ENCODE results near the gene CIB4. TPM values are rescaled to one million over a fixed set of nuclear protein-coding genes. Genes with fewer than 3 reads are reported as not detected.

The CIB4 gene
- total and polyA plus RNA-seq, 2 of the 13 experiments (the other 11 are each of a cell fraction or from before 2014, with no cell fraction given): not detected

DNA sequence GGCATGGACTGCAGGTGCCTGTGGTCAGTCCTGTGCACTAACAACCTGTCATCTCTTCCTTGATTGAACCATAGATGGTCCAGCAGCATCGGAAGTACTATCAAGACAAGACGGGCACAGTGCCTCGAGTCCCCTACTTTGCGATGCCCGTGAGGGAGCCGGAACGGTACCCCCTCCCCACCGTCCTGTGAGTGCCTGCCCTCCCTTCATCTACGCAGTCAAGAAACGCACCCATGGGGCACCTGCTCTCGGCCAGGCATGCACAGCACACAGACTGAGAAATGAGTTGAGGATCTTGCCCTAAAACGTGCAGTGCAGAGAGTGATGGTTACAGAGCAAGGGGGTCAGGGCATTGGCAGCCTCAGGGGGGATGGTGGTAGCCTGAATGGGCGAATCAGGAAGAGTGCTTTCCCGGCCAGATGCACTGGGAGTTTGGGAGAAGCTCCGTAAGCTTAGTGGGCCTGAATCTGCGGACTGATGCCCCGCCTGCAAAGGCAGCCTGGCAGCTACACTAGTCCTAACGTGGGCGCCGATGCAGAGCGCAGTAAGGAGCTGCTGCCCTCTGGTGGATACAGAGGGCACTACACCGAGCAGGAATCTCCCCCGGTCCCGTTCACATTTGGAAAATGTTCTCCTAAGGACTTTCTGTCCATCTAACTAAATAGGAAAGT is 63.6 kb downstream of the CIB4 start:
- intact Hi-C loops (cut with micrococcal nuclease; ENCODE audit: unreplicated experiment) (loop anchor here (1.0 to 10.0 kb wide), 2 partner anchors 56 to 83 kb away; no protein-coding TSS in a partner anchor), in situ Hi-C loops (cut with HindIII; ENCODE audit: extremely low pct_ligation_motif_present, low pct_unique_long_range_greater_than_20kb) (loop anchor here (5.0 kb wide), 1 partner anchor 55 kb away; no protein-coding TSS in a partner anchor)
- 24% methylated on average over 24 of the region's 24 CpGs for WGBS (ENCODE audit: low lambda C conversion rate)
- no peaks in the 10 kb centered on the region for H3K79me2 ChIP-seq (ENCODE audit: insufficient read depth, low read length)
- ATAC-seq (peak; percentile 84), DNase-seq (ENCODE audit: low spot score) (peak; percentile 35), FAIRE-seq (peak; percentile 94)
- H2AFZ ChIP-seq (ENCODE audit: low read length): no peak overlapping the region
- no peaks in the 10 kb centered on the region for H3K9me3 ChIP-seq (ENCODE audit: low read length)
- H3K27ac ChIP-seq (ENCODE audit: extremely low read length, insufficient read depth, low read length): no peak overlapping the region
- no peaks in the 10 kb centered on the region for H3K36me3 ChIP-seq (replicated peaks in 1 of 2; ENCODE audit: control insufficient read depth in 1 of 2, insufficient read depth in 2 of 2, low read length in 2 of 2)
- POLR2A ChIA-PET: interaction anchor here (0.9 kb wide), 1 partner anchor 232 kb away, joined by 3 read pairs; the partner anchor contains the start of gene SELENOI
- H3K9ac ChIP-seq (ENCODE audit: insufficient read depth, low read depth, low read length): no peak overlapping the region
- H3K27me3 ChIP-seq (ENCODE audit: control insufficient read depth in 1 of 2, insufficient read depth in 2 of 2, low read length in 2 of 2): peaks cover 31 to 91% of the 10 kb centered on the region in 2 experiments; a peak in 4 of 5 replicates
- no peak overlapping the region for H3K4me2 ChIP-seq (ENCODE audit: low read depth, low read length)
- no peak overlapping the region for H3K4me3 ChIP-seq (replicated peaks in 1 of 3; ENCODE audit: insufficient read depth in 1 of 3, low read depth in 2 of 3, low read length in 3 of 3)
- no TSS peak for BruUV-seq (replicated peaks)
- peaks cover 9% of the 10 kb centered on the region for H4K20me1 ChIP-seq (ENCODE audit: insufficient read depth, low read length)
- CTCF ChIA-PET (ENCODE audit: low intra/inter-chr PET ratio, low total read pairs): interaction anchor here (0.9 to 2.2 kb wide), 6 partner anchors 14 to 169 kb away, joined by 3 to 12 read pairs (median 5); a partner anchor contains a TSS
- no peaks in the 10 kb centered on the region for H3K4me1 ChIP-seq (ENCODE audit: insufficient read depth, low read length)
- TF ChIP-seq EZH2 (conservative IDR thresholded peaks at IDR 0.05; ENCODE audit: low read depth, low read length): 0 out of 2 replicates have a peak, but pooled peaks have one; percentile 58
- 0 out of 2 replicates have a peak, but pooled peaks have one; percentile 14 for TF ChIP-seq BHLHE40 (IDR thresholded peaks at IDR 0.05; ENCODE audit: low read length)
- TF ChIP-seq BRCA1 (CRISPR knock-in tag; IDR thresholded peaks at IDR 0.05): no peak
- no peak for TF ChIP-seq ZNF207 (IDR thresholded peaks at IDR 0.05; ENCODE audit: borderline replicate concordance)
- no peak for TF ChIP-seq RARA (CRISPR knock-in tag; IDR thresholded peaks at IDR 0.05)
- no peak for TF ChIP-seq NCOA5 (CRISPR knock-in tag; IDR thresholded peaks at IDR 0.05)
- TF ChIP-seq ZNF75D (CRISPR knock-in tag; IDR thresholded peaks at IDR 0.05; ENCODE audit: borderline replicate concordance): no peak
- peak; percentile 31 for TF ChIP-seq YY1 (IDR thresholded peaks at IDR 0.05; ENCODE audit: insufficient read depth, insufficient replicate concordance, low read depth, low read length)
- TF ChIP-seq, protein P1, sequence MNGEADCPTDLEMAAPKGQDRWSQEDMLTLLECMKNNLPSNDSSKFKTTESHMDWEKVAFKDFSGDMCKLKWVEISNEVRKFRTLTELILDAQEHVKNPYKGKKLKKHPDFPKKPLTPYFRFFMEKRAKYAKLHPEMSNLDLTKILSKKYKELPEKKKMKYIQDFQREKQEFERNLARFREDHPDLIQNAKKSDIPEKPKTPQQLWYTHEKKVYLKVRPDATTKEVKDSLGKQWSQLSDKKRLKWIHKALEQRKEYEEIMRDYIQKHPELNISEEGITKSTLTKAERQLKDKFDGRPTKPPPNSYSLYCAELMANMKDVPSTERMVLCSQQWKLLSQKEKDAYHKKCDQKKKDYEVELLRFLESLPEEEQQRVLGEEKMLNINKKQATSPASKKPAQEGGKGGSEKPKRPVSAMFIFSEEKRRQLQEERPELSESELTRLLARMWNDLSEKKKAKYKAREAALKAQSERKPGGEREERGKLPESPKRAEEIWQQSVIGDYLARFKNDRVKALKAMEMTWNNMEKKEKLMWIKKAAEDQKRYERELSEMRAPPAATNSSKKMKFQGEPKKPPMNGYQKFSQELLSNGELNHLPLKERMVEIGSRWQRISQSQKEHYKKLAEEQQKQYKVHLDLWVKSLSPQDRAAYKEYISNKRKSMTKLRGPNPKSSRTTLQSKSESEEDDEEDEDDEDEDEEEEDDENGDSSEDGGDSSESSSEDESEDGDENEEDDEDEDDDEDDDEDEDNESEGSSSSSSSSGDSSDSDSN (CRISPR knock-in tag; IDR thresholded peaks at IDR 0.05): no peak
- TF ChIP-seq MIER2 (CRISPR knock-in tag; IDR thresholded peaks at IDR 0.05): no peak
- TF ChIP-seq TOE1 (CRISPR knock-in tag; IDR thresholded peaks at IDR 0.05): no peak
- TF ChIP-seq, protein P2, sequence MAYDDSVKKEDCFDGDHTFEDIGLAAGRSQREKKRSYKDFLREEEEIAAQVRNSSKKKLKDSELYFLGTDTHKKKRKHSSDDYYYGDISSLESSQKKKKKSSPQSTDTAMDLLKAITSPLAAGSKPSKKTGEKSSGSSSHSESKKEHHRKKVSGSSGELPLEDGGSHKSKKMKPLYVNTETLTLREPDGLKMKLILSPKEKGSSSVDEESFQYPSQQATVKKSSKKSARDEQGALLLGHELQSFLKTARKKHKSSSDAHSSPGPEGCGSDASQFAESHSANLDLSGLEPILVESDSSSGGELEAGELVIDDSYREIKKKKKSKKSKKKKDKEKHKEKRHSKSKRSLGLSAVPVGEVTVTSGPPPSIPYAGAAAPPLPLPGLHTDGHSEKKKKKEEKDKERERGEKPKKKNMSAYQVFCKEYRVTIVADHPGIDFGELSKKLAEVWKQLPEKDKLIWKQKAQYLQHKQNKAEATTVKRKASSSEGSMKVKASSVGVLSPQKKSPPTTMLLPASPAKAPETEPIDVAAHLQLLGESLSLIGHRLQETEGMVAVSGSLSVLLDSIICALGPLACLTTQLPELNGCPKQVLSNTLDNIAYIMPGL (CRISPR knock-in tag; IDR thresholded peaks at IDR 0.05; ENCODE audit: borderline replicate concordance in 1 of 2, low read depth in 1 of 2): 0 out of 4 replicates have a peak, but pooled peaks have one; percentile 21 to 34
- no peak for TF ChIP-seq ZNF577 (CRISPR knock-in tag; IDR thresholded peaks at IDR 0.05; ENCODE audit: borderline replicate concordance, low read depth)
- TF ChIP-seq, protein P3, sequence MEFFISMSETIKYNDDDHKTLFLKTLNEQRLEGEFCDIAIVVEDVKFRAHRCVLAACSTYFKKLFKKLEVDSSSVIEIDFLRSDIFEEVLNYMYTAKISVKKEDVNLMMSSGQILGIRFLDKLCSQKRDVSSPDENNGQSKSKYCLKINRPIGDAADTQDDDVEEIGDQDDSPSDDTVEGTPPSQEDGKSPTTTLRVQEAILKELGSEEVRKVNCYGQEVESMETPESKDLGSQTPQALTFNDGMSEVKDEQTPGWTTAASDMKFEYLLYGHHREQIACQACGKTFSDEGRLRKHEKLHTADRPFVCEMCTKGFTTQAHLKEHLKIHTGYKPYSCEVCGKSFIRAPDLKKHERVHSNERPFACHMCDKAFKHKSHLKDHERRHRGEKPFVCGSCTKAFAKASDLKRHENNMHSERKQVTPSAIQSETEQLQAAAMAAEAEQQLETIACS (CRISPR knock-in tag; IDR thresholded peaks at IDR 0.05): no peak
- TF ChIP-seq ZNF333 (CRISPR knock-in tag; IDR thresholded peaks at IDR 0.05; ENCODE audit: borderline replicate concordance): peak; percentile 35; the same call in 1 of the 2 replicates
- TF ChIP-seq ZNF234 (CRISPR knock-in tag; conservative IDR thresholded peaks at IDR 0.05): no peak

Data from HepG2 (cell line).